SK-N-SH (cell line): Measurements from ENCODE around the gene STUB1. TPM values are rescaled to one million over a fixed set of nuclear protein-coding genes. Genes with fewer than 3 reads are reported as not detected.

Experiments used
- CTCF ChIA-PET: fragments of 300-600, 350-600 bp; formaldehyde crosslinking; extraction: SDS; loops from one replicate; lab custom pipeline; 2021; lab: Yijun Ruan, JAX
- POLR2A ChIA-PET: fragments of 350-600 bp; sonication (Branson Sonifier 250); formaldehyde crosslinking; extraction: SDS; loops from one replicate; lab custom pipeline; 2020; ENCODE audit warnings: antibody characterized with exemption, inconsistent platforms; lab: Yijun Ruan, JAX
- DNase-seq: peaks from one replicate; pipeline ENCODE4 v3.0.0; 2012
- H2AFZ ChIP-seq: fragments of 200-600 bp; sonication (generic); 2 replicates; pipeline ENCODE4 v1.8.1; 2016; ENCODE audit warnings: antibody characterized with exemption, mild to moderate bottlenecking, low read depth
- H3F3A ChIP-seq: fragments of 200-600 bp; sonication (generic); replicated peaks from 2 replicates; pipeline ENCODE3; 2016; ENCODE audit warnings: antibody characterized with exemption, mild to moderate bottlenecking; ENCODE audit not compliant: insufficient read depth
- H3K27ac ChIP-seq, 2 experiments: fragments of 200-500 bp in 1 of 2; fragments of 200-600 bp in 1 of 2; sonication (Bioruptor generic) in 1 of 2; sonication (generic), shearing (Covaris generic) in 1 of 2; 2 replicates each; pipeline versions ENCODE4 v1.5.1 to v1.6.1; 2014 to 2016; ENCODE audit warnings: low read depth in 2 of 2, inconsistent platforms in 1 of 2, low read length in 1 of 2, mild to moderate bottlenecking in 1 of 2, mixed read lengths in 1 of 2
- H3K27me3 ChIP-seq: fragments of 200-600 bp; sonication (generic), shearing (Covaris generic); 2 replicates; pipeline ENCODE4 v1.6.1; 2016; ENCODE audit warnings: mixed run types; ENCODE audit not compliant: insufficient read depth
- H3K36me3 ChIP-seq, 2 experiments: fragments of 200-500 bp in 1 of 2; fragments of 200-600 bp in 1 of 2; sonication (Bioruptor generic) in 1 of 2; sonication (generic) in 1 of 2; replicated peaks in 1 of 2; 2 replicates each; pipeline versions ENCODE3 to v1.5.1; 2014 to 2016; ENCODE audit warnings: low read length in 1 of 2, mild to moderate bottlenecking in 1 of 2; ENCODE audit not compliant: insufficient read depth in 2 of 2, control insufficient read depth in 1 of 2
- H3K4me1 ChIP-seq, 2 experiments: fragments of 200-500 bp in 1 of 2; fragments of 200-600 bp in 1 of 2; sonication (Bioruptor generic) in 1 of 2; sonication (generic), shearing (Covaris generic) in 1 of 2; 2 replicates each; pipeline versions ENCODE4 v1.5.1 to v1.6.1; 2014 to 2016; ENCODE audit warnings: low read depth in 1 of 2, low read length in 1 of 2, mixed run types in 1 of 2; ENCODE audit not compliant: insufficient read depth in 2 of 2, control insufficient read depth in 1 of 2
- H3K4me2 ChIP-seq: fragments of 200-600 bp; sonication (generic), shearing (Covaris generic); 2 replicates; pipeline ENCODE4 v1.6.1; 2017; ENCODE audit warnings: mixed run types
- H3K4me3 ChIP-seq, 2 experiments: fragments of 200-500 bp in 1 of 2; fragments of 200-600 bp in 1 of 2; sonication (Bioruptor generic) in 1 of 2; sonication (generic), shearing (Covaris generic) in 1 of 2; 2 replicates each; pipeline versions ENCODE4 v1.5.1 to v1.8.1; 2014 to 2016; ENCODE audit warnings: low read depth in 2 of 2, inconsistent platforms in 1 of 2, low read length in 1 of 2, mild to moderate bottlenecking in 1 of 2, mixed read lengths in 1 of 2, moderate library complexity in 1 of 2
- H3K79me2 ChIP-seq: fragments of 200-600 bp; sonication (generic); 2 replicates; pipeline ENCODE4 v1.8.1; 2017; ENCODE audit warnings: mild to moderate bottlenecking; ENCODE audit not compliant: insufficient read depth
- H3K9ac ChIP-seq: fragments of 200-600 bp; sonication (generic); 2 replicates; pipeline ENCODE4 v1.6.1; 2017; ENCODE audit warnings: mixed run types
- H3K9me2 ChIP-seq: fragments of 200-600 bp; sonication (generic); 2 replicates; pipeline ENCODE4 v1.6.1; 2017; ENCODE audit warnings: mixed run types
- H3K9me3 ChIP-seq: fragments of 200-600 bp; sonication (generic); 2 replicates; pipeline ENCODE4 v1.6.1; 2017; ENCODE audit warnings: mixed run types, mild to moderate bottlenecking, moderate library complexity
- H4K20me1 ChIP-seq: fragments of 200-600 bp; sonication (generic); 2 replicates; pipeline ENCODE4 v1.6.1; 2017; ENCODE audit warnings: mild to moderate bottlenecking, mixed run types; ENCODE audit not compliant: insufficient read depth
- CHD2 ChIP-seq: fragments of 150-350 bp; IDR thresholded peaks from 2 replicates; pipeline ENCODE4 v1.6.1; 2018; ENCODE audit warnings: low read length; ENCODE audit not compliant: partially characterized antibody
- ELF1 ChIP-seq: IDR thresholded peaks from 2 replicates; pipeline ENCODE4 v1.4.0; 2012
- EP300 ChIP-seq, 2 experiments: IDR thresholded peaks; 2 replicates each; pipeline versions ENCODE4 v1.4.0 to v1.6.1; 2012; ENCODE audit warnings: borderline replicate concordance in 1 of 2, low read depth in 1 of 2, low read length in 1 of 2
- EZH2phosphoT487 ChIP-seq: fragments of 200-600 bp; sonication (generic); IDR thresholded peaks from 2 replicates; pipeline ENCODE4 v1.6.1; 2017; ENCODE audit warnings: low read depth, mixed run types, mild to moderate bottlenecking, antibody characterized with exemption, moderate library complexity, borderline replicate concordance
- FOXJ3 ChIP-seq: sonication (generic); formaldehyde crosslinking; IDR thresholded peaks from 2 replicates; pipeline ENCODE4 v1.5.1; 2020; ENCODE audit warnings: mild to moderate bottlenecking, missing genetic modification reagents
- FOXM1 ChIP-seq: IDR thresholded peaks from 2 replicates; pipeline ENCODE4 v1.4.0; 2012; ENCODE audit warnings: low read depth, mild to moderate bottlenecking
- GABPA ChIP-seq: IDR thresholded peaks from 2 replicates; pipeline ENCODE4 v1.4.0; 2012; ENCODE audit warnings: low read depth, mild to moderate bottlenecking
- GATA2 ChIP-seq: sonication (generic); formaldehyde crosslinking; IDR thresholded peaks from 2 replicates; pipeline ENCODE4 v1.5.0; 2020; ENCODE audit warnings: mild to moderate bottlenecking, missing genetic modification reagents
- JUND ChIP-seq: IDR thresholded peaks from 2 replicates; pipeline ENCODE4 v1.4.0; 2012
- MEF2A ChIP-seq: IDR thresholded peaks from 2 replicates; pipeline ENCODE4 v1.4.0; 2012; ENCODE audit warnings: low read depth, borderline replicate concordance
- MXI1 ChIP-seq: IDR thresholded peaks from 2 replicates; pipeline ENCODE4 v1.6.1; 2012; ENCODE audit warnings: mild to moderate bottlenecking, low read depth, low read length, improper control_type of control experiment
- NFIC ChIP-seq: IDR thresholded peaks from 2 replicates; pipeline ENCODE4 v1.4.0; 2012; ENCODE audit warnings: borderline replicate concordance
- NRF1 ChIP-seq: IDR thresholded peaks from 2 replicates; pipeline ENCODE4 v1.6.1; 2012; ENCODE audit warnings: low read depth, mild to moderate bottlenecking, low read length
- POLR2AphosphoS5 ChIP-seq: IDR thresholded peaks from 2 replicates; pipeline ENCODE4 v1.6.1; 2012; ENCODE audit warnings: low read depth, low read length
- RAD21 ChIP-seq: IDR thresholded peaks from 2 replicates; pipeline ENCODE4 v1.6.1; 2012; ENCODE audit warnings: mild to moderate bottlenecking, low read length
- RCOR1 ChIP-seq: fragments of 150-350 bp; IDR thresholded peaks from 2 replicates; pipeline ENCODE4 v1.6.1; 2017; ENCODE audit warnings: antibody characterized with exemption, low read length
- RFX5 ChIP-seq: IDR thresholded peaks from 2 replicates; pipeline ENCODE4 v1.6.1; 2012; ENCODE audit warnings: mild to moderate bottlenecking, improper control_type of control experiment, low read length
- SIN3A ChIP-seq: IDR thresholded peaks from 2 replicates; pipeline ENCODE4 v1.6.1; 2012; ENCODE audit warnings: low read depth, mild to moderate bottlenecking, low read length, moderate library complexity, borderline replicate concordance
- TCF12 ChIP-seq: IDR thresholded peaks from 2 replicates; pipeline ENCODE4 v1.4.0; 2012
- YY1 ChIP-seq: IDR thresholded peaks from 2 replicates; pipeline ENCODE4 v1.4.0; 2012; ENCODE audit warnings: low read depth, mild to moderate bottlenecking
- WGBS: methylation state at CpG from one replicate; pipeline ENCODE4 v1.1.6; 2017; ENCODE audit warnings: low lambda C conversion rate; 5-methylcytosine and 5-hydroxymethylcytosine counted together
- polyA plus RNA-seq, 3 experiments: library from polyadenylated mRNA; depleted of rRNA; stranded (reverse); fragments of >200 nt; gene quantifications; 2 replicates each; pipeline ENCODE4 v1.2.3, GENCODE V29; 2012
- TF ChIP-seq, protein P1 (sequence below): fragments of 150-350 bp; IDR thresholded peaks from 2 replicates; pipeline ENCODE4 v1.6.1; 2016; ENCODE audit warnings: mild to moderate bottlenecking, low read depth, low read length
- TF ChIP-seq, protein P2 (sequence below): fragments of 150-350 bp; IDR thresholded peaks from 2 replicates; pipeline ENCODE4 v1.6.1; 2017; ENCODE audit warnings: antibody characterized with exemption, low read length, low read depth, borderline replicate concordance
- TF ChIP-seq, protein P3 (sequence below): IDR thresholded peaks from 2 replicates; pipeline ENCODE4; 2012
- TF ChIP-seq, protein P4 (sequence below): IDR thresholded peaks from 2 replicates; pipeline ENCODE4 v1.4.0; 2012; ENCODE audit warnings: low read depth, borderline replicate concordance
- TF ChIP-seq, protein P5 (sequence below): IDR thresholded peaks from 2 replicates; pipeline ENCODE4 v1.4.0; 2012; ENCODE audit warnings: low read depth
- TF ChIP-seq, protein P6 (sequence below): IDR thresholded peaks from 2 replicates; pipeline ENCODE4 v1.6.1; 2012; ENCODE audit warnings: mild to moderate bottlenecking, low read depth, low read length, moderate library complexity

Gene STUB1
- polyA plus RNA-seq, 1 of the 3 experiments (the other 2 are of a cell fraction), result 323 TPM

DNA sequence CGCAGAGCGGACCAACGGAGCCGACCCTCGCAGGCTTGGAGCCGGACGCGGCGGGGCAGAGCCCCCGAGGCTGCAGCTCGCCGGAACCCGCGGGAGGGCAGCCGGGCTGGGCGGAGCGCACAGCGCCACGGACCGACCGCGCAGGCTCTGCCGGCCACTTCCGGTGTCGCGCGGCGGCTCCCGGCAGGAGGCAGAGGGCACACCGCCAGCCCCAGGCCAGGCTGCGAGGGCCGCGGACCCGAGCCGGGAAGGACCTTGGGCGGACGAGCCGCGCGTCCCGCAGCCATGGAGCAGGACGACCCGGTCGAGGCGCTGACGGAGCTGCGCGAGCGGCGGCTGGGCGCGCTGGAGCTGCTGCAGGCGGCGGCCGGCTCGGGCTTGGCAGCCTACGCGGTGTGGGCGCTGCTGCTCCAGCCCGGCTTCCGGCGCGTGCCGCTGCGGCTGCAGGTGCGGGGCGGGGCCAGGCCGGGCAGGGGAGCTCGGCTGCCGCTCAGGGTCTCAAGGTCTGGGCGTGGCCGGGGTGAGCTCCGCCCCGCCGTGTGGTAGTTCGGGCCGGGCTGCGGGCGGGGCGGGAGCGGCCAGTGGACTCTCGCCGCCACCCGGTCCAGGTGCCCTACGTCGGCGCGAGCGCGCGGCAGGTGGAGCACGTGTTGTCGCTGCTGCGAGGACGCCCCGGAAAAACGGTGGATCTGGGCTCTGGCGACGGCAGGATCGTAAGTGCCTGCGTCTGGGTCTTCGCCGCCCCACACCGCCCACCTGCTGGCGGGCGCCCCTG is 41.0 kb downstream of the STUB1 start, which contains the start of gene ANTKMT:
Gene ANTKMT, plus strand, starts transcription at position 157 of the 775 bp plus-strand sequence. Its CDS starts 129 bp downstream, at position 286.
- Histone ChIP-seq H2AFZ (0 out of 2 replicates have a peak within 1 kb of the TSS, but pooled peaks have one; percentile 46), H3K9me2 (no peaks in the 10 kb centered on the region), H3K9me3 (no peaks in the 10 kb centered on the region), H3F3A (peaks cover 26% of the 10 kb centered on the region), H4K20me1 (peaks cover 23% of the 10 kb centered on the region; the same call in 1 of the 2 replicates), H3K4me1 (peaks cover 8 to 43% of the 10 kb centered on the region in 2 experiments; a peak in 3 of 4 replicates), H3K27ac (peak within 1 kb of the TSS; percentile 91 to 99), H3K79me2 (no peaks in the 10 kb centered on the region; the same call in 1 of the 2 replicates), H3K36me3 (peaks cover 0 to 6% of the 10 kb centered on the region in 2 experiments), H3K9ac (peak within 1 kb of the TSS; percentile 85), H3K4me3 (peak within 1 kb of the TSS; percentile 86 to 89), H3K27me3 (no peaks in the 10 kb centered on the region), H3K4me2 (peak within 1 kb of the TSS; percentile 100)
- ChIA-PET POLR2A (interaction anchor here (0.6 to 3.8 kb wide), 14 partner anchors 8 to 88 kb away, joined by 3 to 19 read pairs (median 4); partner anchors contain the start of genes CHTF18, JMJD8, METTL26 and RPUSD1), CTCF (interaction anchor here (0.7 to 22.4 kb wide), 10 partner anchors 7 to 382 kb away, joined by 3 to 358 read pairs (median 9); partner anchors contain the start of genes ANTKMT, CCDC78, CIAO3 and FBXL16)
- peak; percentile 92 for DNase-seq
- WGBS, result under 1% methylated on average over 21 of the region's 106 CpGs
- TF ChIP-seq YY1 (no peak), RAD21 (no peak), CHD2 (no peak), FOXM1 (no peak), EP300 (IDR thresholded peaks at IDR 0.05; ENCODE audit: borderline replicate concordance in 1 of 2, low read depth in 1 of 2, low read length in 1 of 2) (no peak), FOXJ3 (no peak), RFX5 (no peak), MEF2A (no peak), EZH2phosphoT487 (no peak), POLR2AphosphoS5 (peak; percentile 75), TCF12 (no peak), ELF1 (peak; percentile 67), GATA2 (no peak), MXI1 (peak; percentile 17; the same call in 1 of the 2 replicates), GABPA (peak; percentile 81), RCOR1 (no peak), SIN3A (no peak), JUND (no peak), NFIC (no peak), NRF1 (peak; percentile 62; the same call in 1 of the 2 replicates)
- TF ChIP-seq, protein P1, sequence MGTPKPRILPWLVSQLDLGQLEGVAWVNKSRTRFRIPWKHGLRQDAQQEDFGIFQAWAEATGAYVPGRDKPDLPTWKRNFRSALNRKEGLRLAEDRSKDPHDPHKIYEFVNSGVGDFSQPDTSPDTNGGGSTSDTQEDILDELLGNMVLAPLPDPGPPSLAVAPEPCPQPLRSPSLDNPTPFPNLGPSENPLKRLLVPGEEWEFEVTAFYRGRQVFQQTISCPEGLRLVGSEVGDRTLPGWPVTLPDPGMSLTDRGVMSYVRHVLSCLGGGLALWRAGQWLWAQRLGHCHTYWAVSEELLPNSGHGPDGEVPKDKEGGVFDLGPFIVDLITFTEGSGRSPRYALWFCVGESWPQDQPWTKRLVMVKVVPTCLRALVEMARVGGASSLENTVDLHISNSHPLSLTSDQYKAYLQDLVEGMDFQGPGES, result no peak
- TF ChIP-seq, protein P2, sequence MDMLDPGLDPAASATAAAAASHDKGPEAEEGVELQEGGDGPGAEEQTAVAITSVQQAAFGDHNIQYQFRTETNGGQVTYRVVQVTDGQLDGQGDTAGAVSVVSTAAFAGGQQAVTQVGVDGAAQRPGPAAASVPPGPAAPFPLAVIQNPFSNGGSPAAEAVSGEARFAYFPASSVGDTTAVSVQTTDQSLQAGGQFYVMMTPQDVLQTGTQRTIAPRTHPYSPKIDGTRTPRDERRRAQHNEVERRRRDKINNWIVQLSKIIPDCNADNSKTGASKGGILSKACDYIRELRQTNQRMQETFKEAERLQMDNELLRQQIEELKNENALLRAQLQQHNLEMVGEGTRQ, result no peak
- TF ChIP-seq, protein P3, sequence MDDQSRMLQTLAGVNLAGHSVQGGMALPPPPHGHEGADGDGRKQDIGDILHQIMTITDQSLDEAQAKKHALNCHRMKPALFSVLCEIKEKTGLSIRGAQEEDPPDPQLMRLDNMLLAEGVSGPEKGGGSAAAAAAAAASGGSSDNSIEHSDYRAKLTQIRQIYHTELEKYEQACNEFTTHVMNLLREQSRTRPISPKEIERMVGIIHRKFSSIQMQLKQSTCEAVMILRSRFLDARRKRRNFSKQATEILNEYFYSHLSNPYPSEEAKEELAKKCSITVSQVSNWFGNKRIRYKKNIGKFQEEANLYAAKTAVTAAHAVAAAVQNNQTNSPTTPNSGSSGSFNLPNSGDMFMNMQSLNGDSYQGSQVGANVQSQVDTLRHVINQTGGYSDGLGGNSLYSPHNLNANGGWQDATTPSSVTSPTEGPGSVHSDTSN, result peak; percentile 38
- TF ChIP-seq, protein P4, sequence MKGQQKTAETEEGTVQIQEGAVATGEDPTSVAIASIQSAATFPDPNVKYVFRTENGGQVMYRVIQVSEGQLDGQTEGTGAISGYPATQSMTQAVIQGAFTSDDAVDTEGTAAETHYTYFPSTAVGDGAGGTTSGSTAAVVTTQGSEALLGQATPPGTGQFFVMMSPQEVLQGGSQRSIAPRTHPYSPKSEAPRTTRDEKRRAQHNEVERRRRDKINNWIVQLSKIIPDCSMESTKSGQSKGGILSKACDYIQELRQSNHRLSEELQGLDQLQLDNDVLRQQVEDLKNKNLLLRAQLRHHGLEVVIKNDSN, result 0 out of 2 replicates have a peak, but pooled peaks have one; percentile 25
- TF ChIP-seq, protein P5, sequence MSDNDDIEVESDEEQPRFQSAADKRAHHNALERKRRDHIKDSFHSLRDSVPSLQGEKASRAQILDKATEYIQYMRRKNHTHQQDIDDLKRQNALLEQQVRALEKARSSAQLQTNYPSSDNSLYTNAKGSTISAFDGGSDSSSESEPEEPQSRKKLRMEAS, result peak; percentile 95
- TF ChIP-seq, protein P6, sequence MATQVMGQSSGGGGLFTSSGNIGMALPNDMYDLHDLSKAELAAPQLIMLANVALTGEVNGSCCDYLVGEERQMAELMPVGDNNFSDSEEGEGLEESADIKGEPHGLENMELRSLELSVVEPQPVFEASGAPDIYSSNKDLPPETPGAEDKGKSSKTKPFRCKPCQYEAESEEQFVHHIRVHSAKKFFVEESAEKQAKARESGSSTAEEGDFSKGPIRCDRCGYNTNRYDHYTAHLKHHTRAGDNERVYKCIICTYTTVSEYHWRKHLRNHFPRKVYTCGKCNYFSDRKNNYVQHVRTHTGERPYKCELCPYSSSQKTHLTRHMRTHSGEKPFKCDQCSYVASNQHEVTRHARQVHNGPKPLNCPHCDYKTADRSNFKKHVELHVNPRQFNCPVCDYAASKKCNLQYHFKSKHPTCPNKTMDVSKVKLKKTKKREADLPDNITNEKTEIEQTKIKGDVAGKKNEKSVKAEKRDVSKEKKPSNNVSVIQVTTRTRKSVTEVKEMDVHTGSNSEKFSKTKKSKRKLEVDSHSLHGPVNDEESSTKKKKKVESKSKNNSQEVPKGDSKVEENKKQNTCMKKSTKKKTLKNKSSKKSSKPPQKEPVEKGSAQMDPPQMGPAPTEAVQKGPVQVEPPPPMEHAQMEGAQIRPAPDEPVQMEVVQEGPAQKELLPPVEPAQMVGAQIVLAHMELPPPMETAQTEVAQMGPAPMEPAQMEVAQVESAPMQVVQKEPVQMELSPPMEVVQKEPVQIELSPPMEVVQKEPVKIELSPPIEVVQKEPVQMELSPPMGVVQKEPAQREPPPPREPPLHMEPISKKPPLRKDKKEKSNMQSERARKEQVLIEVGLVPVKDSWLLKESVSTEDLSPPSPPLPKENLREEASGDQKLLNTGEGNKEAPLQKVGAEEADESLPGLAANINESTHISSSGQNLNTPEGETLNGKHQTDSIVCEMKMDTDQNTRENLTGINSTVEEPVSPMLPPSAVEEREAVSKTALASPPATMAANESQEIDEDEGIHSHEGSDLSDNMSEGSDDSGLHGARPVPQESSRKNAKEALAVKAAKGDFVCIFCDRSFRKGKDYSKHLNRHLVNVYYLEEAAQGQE, result no peak
